Chondrocyte (in vitro differentiated cells): ENCODE measurements around the gene NRP1. TPM values are rescaled to one million over a fixed set of nuclear protein-coding genes. Genes with fewer than 3 reads are reported as not detected.

ENCODE experiments used
- DNase-seq: peaks from one replicate; pipeline ENCODE4 v3.0.0; 2021; ENCODE audit warnings: mixed read lengths, low spot score
- H3K27ac Mint-ChIP-seq: one replicate; pipeline ENCODE4 v1.8.0; 2021; ENCODE audit warnings: mild to moderate bottlenecking, moderate library complexity, mixed read lengths; ENCODE audit not compliant: unreplicated experiment
- H3K27me3 Mint-ChIP-seq: 2 replicates; pipeline ENCODE4 v1.8.0; 2021; ENCODE audit warnings: low read depth, mixed read lengths
- H3K36me3 Mint-ChIP-seq: 2 replicates; pipeline ENCODE4 v1.8.0; 2021; ENCODE audit warnings: low read depth, mixed read lengths
- H3K4me1 Mint-ChIP-seq: 2 replicates; pipeline ENCODE4 v1.8.0; 2021; ENCODE audit warnings: low read depth, mild to moderate bottlenecking, mixed read lengths
- H3K4me3 Mint-ChIP-seq: one replicate; pipeline ENCODE4 v1.8.0; 2021; ENCODE audit warnings: mild to moderate bottlenecking, moderate library complexity, mixed read lengths; ENCODE audit not compliant: unreplicated experiment
- H3K9me3 Mint-ChIP-seq: 2 replicates; pipeline ENCODE4 v1.8.0; 2021; ENCODE audit warnings: low read depth, mixed read lengths
- CTCF ChIP-seq: fragments of 200-600 bp; sonication (generic); IDR thresholded peaks from 2 replicates; pipeline ENCODE4 v1.5.0; 2021; ENCODE audit warnings: antibody characterized with exemption, mild to moderate bottlenecking, moderate library complexity
- total RNA-seq: library from RNA; stranded (reverse); gene quantifications from 3 replicates; pipeline ENCODE4 v1.2.1, GENCODE V29; 2021

The NRP1 gene
- total RNA-seq, 1 donor from 2014 or later = 122 TPM

DNA sequence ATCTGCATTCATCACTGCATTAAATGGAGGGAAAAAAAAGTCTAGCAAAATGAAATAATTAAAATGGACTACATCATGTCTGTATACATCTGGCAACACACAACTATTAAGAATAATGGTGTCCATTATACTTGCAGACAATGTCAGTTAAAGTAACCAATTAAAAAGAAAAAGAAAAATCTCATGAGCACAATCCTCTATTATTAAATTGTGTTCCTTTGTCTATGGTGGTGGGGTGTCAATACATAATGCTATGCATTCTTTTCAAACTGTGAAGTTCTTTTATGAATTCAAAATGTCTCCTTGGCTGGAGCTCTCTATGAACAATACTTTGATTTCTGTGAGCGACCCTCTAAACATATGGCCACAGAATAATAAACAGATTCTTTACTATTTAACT lies 63.5 kb downstream of the NRP1 start:
- peaks cover 57% of the 10 kb centered on the region for H3K4me1 Mint-ChIP-seq

GRCh38 chr10:33267708-33268107 lies 66.8 kb downstream of the NRP1 start:
- H3K27ac Mint-ChIP-seq = peak overlapping the region; percentile 7
- no peaks in the 10 kb centered on the region for H3K27me3 Mint-ChIP-seq

More for the DNA sequence above, 63.5 kb downstream of the NRP1 start:
- Mint-ChIP-seq H3K36me3 (peaks cover 8% of the 10 kb centered on the region), H3K27me3 (no peaks in the 10 kb centered on the region), H3K27ac (peak overlapping the region; percentile 100), H3K9me3 (no peaks in the 10 kb centered on the region), H3K4me3 (no peak overlapping the region)
- TF ChIP-seq CTCF = no peak
- DNase-seq = no peak

GRCh38 chr10:33265621-33266020 lies 68.8 kb downstream of the NRP1 start:
- H3K27ac Mint-ChIP-seq = no peak overlapping the region
- no peaks in the 10 kb centered on the region for H3K27me3 Mint-ChIP-seq
- H3K9me3 Mint-ChIP-seq = no peaks in the 10 kb centered on the region
- H3K4me1 Mint-ChIP-seq = peaks cover 38% of the 10 kb centered on the region
- TF ChIP-seq CTCF = no peak
- peaks cover 18% of the 10 kb centered on the region for H3K36me3 Mint-ChIP-seq
- DNase-seq = no peak
- H3K4me3 Mint-ChIP-seq = no peak overlapping the region

More at GRCh38 chr10:33267708-33268107, 66.8 kb downstream of the NRP1 start:
- no peak for TF ChIP-seq CTCF
- no peak overlapping the region for H3K4me3 Mint-ChIP-seq
- H3K4me1 Mint-ChIP-seq = peaks cover 53% of the 10 kb centered on the region
- H3K36me3 Mint-ChIP-seq = peaks cover 11% of the 10 kb centered on the region
- no peak for DNase-seq
- no peaks in the 10 kb centered on the region for H3K9me3 Mint-ChIP-seq

GRCh38 chr10:33263453-33263852 lies 71.0 kb downstream of the NRP1 start:
- TF ChIP-seq CTCF = no peak
- H3K9me3 Mint-ChIP-seq = no peaks in the 10 kb centered on the region
- no peak overlapping the region for H3K4me3 Mint-ChIP-seq
- peaks cover 19% of the 10 kb centered on the region for H3K36me3 Mint-ChIP-seq
- DNase-seq = no peak
- H3K4me1 Mint-ChIP-seq = peaks cover 50% of the 10 kb centered on the region
- no peaks in the 10 kb centered on the region for H3K27me3 Mint-ChIP-seq
- peak overlapping the region; percentile 94 for H3K27ac Mint-ChIP-seq

GRCh38 chr10:33262871-33263270 lies 71.6 kb downstream of the NRP1 start:
- H3K4me1 Mint-ChIP-seq = peaks cover 53% of the 10 kb centered on the region
- no peak overlapping the region for H3K4me3 Mint-ChIP-seq
- H3K27ac Mint-ChIP-seq = peak overlapping the region; percentile 94
- no peak for TF ChIP-seq CTCF
- no peaks in the 10 kb centered on the region for H3K9me3 Mint-ChIP-seq
- H3K36me3 Mint-ChIP-seq = peaks cover 17% of the 10 kb centered on the region
- DNase-seq = no peak
- H3K27me3 Mint-ChIP-seq = no peaks in the 10 kb centered on the region
